ENCODE results near the gene SCAANT1.

SCAANT1 gene

GRCh38 chr3:63864965-63865327 is 47.2 kb downstream of the SCAANT1 start:
- Histone ChIP-seq H4K20me1 (ENCODE audit: control insufficient read depth, insufficient read depth, low read depth, low read length) (peaks cover 2% of the 10 kb centered on the region; the same call in 1 of the 2 replicates), H3K27me3 (ENCODE audit: control insufficient read depth, low read length) (no peaks in the 10 kb centered on the region), H3K79me2 (ENCODE audit: control insufficient read depth, low read length) (peaks cover 94% of the 10 kb centered on the region), H3F3A (ENCODE audit: control insufficient read depth, insufficient read depth) (no peaks in the 10 kb centered on the region), H3K9me3 (ENCODE audit: control insufficient read depth, insufficient read depth, low read length) (no peaks in the 10 kb centered on the region), H3K4me1 (ENCODE audit: control insufficient read depth, low read length) (peaks cover 44% of the 10 kb centered on the region), H3K9me2 (replicated peaks; ENCODE audit: control insufficient read depth, low read length) (no peaks in the 10 kb centered on the region), H3K36me3 (ENCODE audit: control insufficient read depth, low read length) (peaks cover 36% of the 10 kb centered on the region), H3K4me3 (ENCODE audit: low read length) (peak overlapping the region; percentile 79), H3K4me2 (ENCODE audit: low read length) (peak overlapping the region; percentile 79), H3K27ac (ENCODE audit: low read depth, low read length) (peak overlapping the region; percentile 57)
- TF ChIP-seq, protein P1, sequence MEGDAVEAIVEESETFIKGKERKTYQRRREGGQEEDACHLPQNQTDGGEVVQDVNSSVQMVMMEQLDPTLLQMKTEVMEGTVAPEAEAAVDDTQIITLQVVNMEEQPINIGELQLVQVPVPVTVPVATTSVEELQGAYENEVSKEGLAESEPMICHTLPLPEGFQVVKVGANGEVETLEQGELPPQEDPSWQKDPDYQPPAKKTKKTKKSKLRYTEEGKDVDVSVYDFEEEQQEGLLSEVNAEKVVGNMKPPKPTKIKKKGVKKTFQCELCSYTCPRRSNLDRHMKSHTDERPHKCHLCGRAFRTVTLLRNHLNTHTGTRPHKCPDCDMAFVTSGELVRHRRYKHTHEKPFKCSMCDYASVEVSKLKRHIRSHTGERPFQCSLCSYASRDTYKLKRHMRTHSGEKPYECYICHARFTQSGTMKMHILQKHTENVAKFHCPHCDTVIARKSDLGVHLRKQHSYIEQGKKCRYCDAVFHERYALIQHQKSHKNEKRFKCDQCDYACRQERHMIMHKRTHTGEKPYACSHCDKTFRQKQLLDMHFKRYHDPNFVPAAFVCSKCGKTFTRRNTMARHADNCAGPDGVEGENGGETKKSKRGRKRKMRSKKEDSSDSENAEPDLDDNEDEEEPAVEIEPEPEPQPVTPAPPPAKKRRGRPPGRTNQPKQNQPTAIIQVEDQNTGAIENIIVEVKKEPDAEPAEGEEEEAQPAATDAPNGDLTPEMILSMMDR (IDR thresholded peaks at IDR 0.05; ENCODE audit: low read depth, low read length, poor library complexity, severe bottlenecking), result no peak
- TF ChIP-seq EZH2phosphoT487 (IDR thresholded peaks at IDR 0.05; ENCODE audit: borderline replicate concordance, low read length), result no peak

DNA sequence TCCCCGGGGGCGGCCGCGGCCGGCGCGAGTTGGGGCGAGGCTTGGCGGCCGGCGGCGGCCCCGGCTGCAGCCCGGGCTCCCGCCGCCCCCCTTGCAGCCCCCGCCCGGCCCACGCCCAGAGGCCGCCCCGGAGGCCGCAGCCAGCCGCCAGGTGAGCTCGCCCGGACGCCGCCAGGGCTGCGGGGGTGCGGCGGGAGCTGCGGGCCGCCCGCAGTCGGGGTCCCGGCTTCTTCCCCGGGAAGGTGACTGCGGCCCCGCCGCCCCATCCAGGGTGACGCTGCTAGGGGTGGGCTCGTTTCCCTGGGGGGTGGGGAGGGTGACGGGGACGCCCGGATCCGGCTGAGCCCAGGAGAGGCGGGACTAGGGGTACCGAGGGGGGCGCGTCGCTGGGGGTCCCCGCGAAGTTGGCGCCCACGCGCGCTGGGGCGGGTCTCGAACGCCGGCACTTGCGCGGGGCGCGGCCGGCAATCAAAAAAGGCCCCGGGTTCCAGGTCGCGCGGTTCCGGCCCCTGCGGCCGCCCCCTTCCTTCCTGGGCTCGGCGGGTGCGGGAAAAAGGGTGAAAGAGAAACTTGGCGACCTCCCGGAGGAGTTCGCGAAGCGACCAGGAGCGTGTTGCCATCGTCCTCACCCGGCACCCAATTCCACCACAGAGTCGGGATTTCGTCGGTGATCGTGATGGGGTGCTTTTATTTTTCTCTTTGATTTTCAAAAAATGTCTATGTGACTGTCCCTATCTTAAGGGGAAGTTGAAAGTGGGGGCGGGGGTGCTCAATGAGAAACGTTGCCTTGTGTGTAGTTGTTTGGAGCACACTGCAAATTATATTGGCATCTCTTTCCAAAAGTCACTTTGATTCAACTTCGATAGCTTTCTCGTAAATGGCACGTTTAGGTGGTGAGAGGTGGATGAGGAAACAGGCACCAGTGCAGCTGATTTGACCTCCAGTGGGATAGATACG is 47.9 kb downstream of the SCAANT1 start:
- peak overlapping the region; percentile 57 for H3K27ac ChIP-seq (ENCODE audit: low read depth, low read length)

GRCh38 chr3:63863150-63864007 is 48.8 kb downstream of the SCAANT1 start, which contains the start of the genes ATXN7 and THOC7:
Gene ATXN7, plus strand, starts transcription at chr3:63863867. Its CDS starts 48,732 bp downstream, at chr3:63912599.
Gene THOC7, minus strand, starts transcription at chr3:63863805. Its CDS starts 15 bp downstream, at chr3:63863790.
- H3K4me3 ChIP-seq (ENCODE audit: low read length), result peak within 1 kb of the TSS; percentile 85
- no peaks in the 10 kb centered on the region for H3K27me3 ChIP-seq (ENCODE audit: control insufficient read depth, low read length)
- no peaks in the 10 kb centered on the region for H3K9me2 ChIP-seq (replicated peaks; ENCODE audit: control insufficient read depth, low read length)
- peaks cover 30% of the 10 kb centered on the region for H3K36me3 ChIP-seq (ENCODE audit: control insufficient read depth, low read length)
- TF ChIP-seq EZH2phosphoT487 (IDR thresholded peaks at IDR 0.05; ENCODE audit: borderline replicate concordance, low read length), result no peak
- TF ChIP-seq, protein P1 (IDR thresholded peaks at IDR 0.05; ENCODE audit: low read depth, low read length, poor library complexity, severe bottlenecking), result no peak
- H3K9me3 ChIP-seq (ENCODE audit: control insufficient read depth, insufficient read depth, low read length), result no peaks in the 10 kb centered on the region
- H3K4me2 ChIP-seq (ENCODE audit: low read length), result peak within 1 kb of the TSS; percentile 79
- H3K4me1 ChIP-seq (ENCODE audit: control insufficient read depth, low read length), result peaks cover 39% of the 10 kb centered on the region
- H3K79me2 ChIP-seq (ENCODE audit: control insufficient read depth, low read length), result peaks cover 94% of the 10 kb centered on the region
- H3F3A ChIP-seq (ENCODE audit: control insufficient read depth, insufficient read depth), result no peaks in the 10 kb centered on the region
- 0 out of 2 replicates have a peak, but pooled peaks cover 2% of the 10 kb centered on the region for H4K20me1 ChIP-seq (ENCODE audit: control insufficient read depth, insufficient read depth, low read depth, low read length)
- H3K27ac ChIP-seq (ENCODE audit: low read depth, low read length), result peak within 1 kb of the TSS; percentile 67

More for the DNA sequence above, 47.9 kb downstream of the SCAANT1 start:
- Histone ChIP-seq H3K9me2 (replicated peaks; ENCODE audit: control insufficient read depth, low read length) (no peaks in the 10 kb centered on the region), H3F3A (ENCODE audit: control insufficient read depth, insufficient read depth) (no peaks in the 10 kb centered on the region), H4K20me1 (ENCODE audit: control insufficient read depth, insufficient read depth, low read depth, low read length) (0 out of 2 replicates have a peak, but pooled peaks cover 2% of the 10 kb centered on the region), H3K4me1 (ENCODE audit: control insufficient read depth, low read length) (peaks cover 39% of the 10 kb centered on the region), H3K4me3 (ENCODE audit: low read length) (peak overlapping the region; percentile 79), H3K36me3 (ENCODE audit: control insufficient read depth, low read length) (peaks cover 35% of the 10 kb centered on the region), H3K79me2 (ENCODE audit: control insufficient read depth, low read length) (peaks cover 94% of the 10 kb centered on the region), H3K4me2 (ENCODE audit: low read length) (peak overlapping the region; percentile 79), H3K27me3 (ENCODE audit: control insufficient read depth, low read length) (no peaks in the 10 kb centered on the region), H3K9me3 (ENCODE audit: control insufficient read depth, insufficient read depth, low read length) (no peaks in the 10 kb centered on the region)
- no peak for TF ChIP-seq EZH2phosphoT487 (IDR thresholded peaks at IDR 0.05; ENCODE audit: borderline replicate concordance, low read length)
- TF ChIP-seq, protein P1 (IDR thresholded peaks at IDR 0.05; ENCODE audit: low read depth, low read length, poor library complexity, severe bottlenecking), result no peak

All from DOHH2 (cell line).